Caki2 (cell line): ENCODE data around the gene MEIS1. TPM values are rescaled to one million over a fixed set of nuclear protein-coding genes. Genes with fewer than 3 reads are reported as not detected.

ENCODE experiments used
- DNase-seq: peaks from one replicate; pipeline ENCODE4 v3.0.0-alpha.2; 2015; ENCODE audit warnings: low read depth
- in situ Hi-C: cut with HindIII; loops from 2 replicates; pipeline ENCODE4 v1.10.0; 2016; ENCODE audit warnings: low sequenced_read_pairs, low pct_unique_long_range_greater_than_20kb, mixed read lengths
- total RNA-seq: library from RNA; depleted of rRNA; stranded (reverse); fragments of >200 nt; shearing (Covaris generic); gene quantifications from 2 replicates; pipeline ENCODE4 v1.2.3, GENCODE V29; 2014; ENCODE audit warnings: low replicate concordance

MEIS1 gene
- total RNA-seq, 1 experiment from 2014 or later, result 2.7 TPM

- no peak for DNase-seq
- in situ Hi-C loops, result no loop called here
These were observed 87.9 kb downstream of the MEIS1 start for GRCh38 chr2:66522611-66523376.

GRCh38 chr2:66523377-66523969 lies 88.5 kb downstream of the MEIS1 start:
- in situ Hi-C loops, result no loop called here
- DNase-seq, result no peak

- DNase-seq, result no peak
- in situ Hi-C loops, result no loop called here
These were observed 89.1 kb downstream of the MEIS1 start for GRCh38 chr2:66523990-66524389.

DNA sequence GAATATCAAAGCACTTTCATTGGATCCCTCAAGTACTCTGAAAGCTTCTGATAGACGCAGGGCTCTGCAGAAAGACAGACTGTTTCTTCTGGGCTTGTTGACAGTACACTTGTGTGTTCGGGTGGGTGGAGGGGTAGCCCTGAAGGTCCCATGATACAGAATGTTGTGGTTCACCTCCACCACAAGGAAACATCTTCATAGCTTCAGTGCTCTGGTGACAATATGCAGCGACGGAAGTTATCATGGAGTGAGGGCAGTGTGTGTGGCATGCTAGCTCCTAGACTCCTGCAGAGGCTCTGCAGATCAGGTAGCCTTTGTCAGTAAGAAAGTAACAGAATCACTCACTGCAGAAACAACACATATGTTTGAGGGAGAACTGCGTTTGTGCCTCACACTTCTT lies 90.7 kb downstream of the MEIS1 start:
- DNase-seq, result no peak
- in situ Hi-C loops, result no loop called here

DNA sequence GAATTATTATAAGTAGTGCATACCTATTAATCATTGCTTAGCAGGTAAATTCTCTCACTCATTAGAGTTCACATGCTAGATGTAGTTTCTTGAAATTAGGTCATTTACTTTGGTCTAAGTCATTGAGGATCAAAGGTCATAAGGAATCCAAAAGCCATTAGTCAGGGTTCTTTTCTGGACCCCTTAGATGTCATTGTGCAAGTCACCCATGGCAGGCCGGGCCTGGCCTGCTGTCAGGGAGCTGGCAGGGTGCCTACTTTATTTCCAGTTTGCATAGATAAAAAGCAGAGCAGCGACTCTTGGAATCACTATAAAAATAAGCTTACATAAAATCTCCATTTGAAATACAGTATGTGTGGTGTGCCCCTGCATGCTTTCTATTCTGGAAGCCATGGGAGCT lies 91.3 kb downstream of the MEIS1 start:
- DNase-seq, result peak; percentile 29
- in situ Hi-C loops, result no loop called here

- DNase-seq, result no peak
- in situ Hi-C loops, result no loop called here
These were observed 94.2 kb downstream of the MEIS1 start for GRCh38 chr2:66528974-66529724.

DNA sequence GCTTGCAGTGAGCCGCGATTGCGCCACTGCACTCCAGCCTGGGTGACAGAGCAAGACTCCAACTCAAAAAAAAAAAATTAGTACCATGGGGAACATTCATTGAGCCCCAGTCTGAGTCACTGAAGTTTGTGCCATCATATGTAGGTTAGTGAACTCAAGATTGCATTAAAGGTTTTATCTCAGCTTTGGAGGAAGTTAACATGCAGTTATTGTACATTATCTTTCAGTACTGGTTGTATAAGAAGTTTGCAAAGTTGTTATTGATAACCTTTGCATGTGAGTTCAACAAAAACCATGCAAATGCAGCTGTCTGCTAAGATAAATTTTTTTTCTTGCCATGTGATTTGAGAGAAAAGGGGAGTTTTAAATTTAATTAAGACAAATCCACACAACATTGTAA lies 95.7 kb downstream of the MEIS1 start:
- no peak for DNase-seq
- in situ Hi-C loops, result no loop called here

- in situ Hi-C loops, result no loop called here
These were observed 96.2 kb downstream of the MEIS1 start for GRCh38 chr2:66531155-66531554.

DNA sequence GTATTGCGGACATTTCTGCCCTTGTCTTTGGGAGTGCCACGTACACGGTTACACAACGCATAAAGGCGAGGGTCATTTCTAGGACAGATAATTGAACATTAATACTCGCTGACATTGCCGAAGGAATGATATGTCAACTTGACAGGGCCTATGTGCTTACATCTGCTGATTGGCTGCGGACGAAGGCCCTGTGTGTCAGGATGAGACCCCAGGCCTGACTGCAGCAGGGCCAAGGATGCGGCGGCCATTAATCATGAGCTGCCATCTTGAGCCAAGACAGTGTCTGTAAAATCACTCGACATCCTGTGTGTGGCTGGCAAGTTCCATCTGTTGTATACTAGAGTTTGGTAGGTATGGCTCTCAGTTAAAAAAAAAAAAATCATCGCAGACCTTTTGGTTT lies 96.6 kb downstream of the MEIS1 start:
- no peak for DNase-seq
- in situ Hi-C loops, result no loop called here

More at GRCh38 chr2:66531155-66531554, 96.2 kb downstream of the MEIS1 start:
- DNase-seq, result no peak

DNA sequence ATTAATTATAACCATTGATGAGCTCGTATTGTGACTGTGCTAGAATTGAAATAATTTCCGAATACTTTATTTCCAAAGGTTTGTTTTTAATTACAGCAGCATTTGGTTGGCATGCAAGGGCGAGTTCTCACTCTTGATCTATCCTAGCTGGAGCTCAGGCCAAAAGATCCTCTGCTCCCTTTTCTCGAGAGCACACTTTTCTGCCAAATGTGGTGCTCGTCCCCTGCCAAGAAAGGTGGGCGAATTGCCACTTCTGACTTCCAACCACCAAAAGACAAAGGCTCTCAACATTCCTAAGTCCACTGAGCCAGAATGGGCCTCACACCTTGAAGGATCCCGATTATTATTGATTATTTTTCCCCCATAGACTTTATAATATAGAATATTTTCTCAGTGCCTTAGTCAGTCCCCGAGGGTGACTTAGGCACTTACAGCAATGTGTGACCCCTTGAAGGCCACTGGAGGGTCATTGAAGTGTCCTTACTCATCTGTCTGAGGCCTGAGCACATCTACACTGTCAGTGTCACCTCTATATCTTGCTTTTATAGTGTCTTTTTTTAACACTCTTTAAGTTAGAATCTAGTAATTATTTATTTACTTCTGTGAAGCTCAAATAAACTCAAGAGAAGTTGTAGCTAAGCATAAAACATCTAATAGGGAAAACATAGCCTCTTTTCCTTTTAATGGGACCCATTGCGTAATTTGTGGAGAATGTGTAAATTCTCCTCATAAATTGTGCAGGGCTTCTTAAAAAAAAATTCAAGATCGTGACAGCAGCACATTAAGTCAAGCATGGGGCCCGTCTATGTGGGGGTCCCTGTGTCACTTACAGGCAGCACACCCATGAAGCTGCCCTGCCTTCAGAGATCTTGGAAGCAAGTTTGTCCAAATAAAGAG lies 98.3 kb downstream of the MEIS1 start:
- in situ Hi-C loops, result no loop called here
- DNase-seq, result no peak

- in situ Hi-C loops, result no loop called here
- peak; percentile 64 for DNase-seq
These were observed 99.5 kb downstream of the MEIS1 start for GRCh38 chr2:66534461-66534860.

DNA sequence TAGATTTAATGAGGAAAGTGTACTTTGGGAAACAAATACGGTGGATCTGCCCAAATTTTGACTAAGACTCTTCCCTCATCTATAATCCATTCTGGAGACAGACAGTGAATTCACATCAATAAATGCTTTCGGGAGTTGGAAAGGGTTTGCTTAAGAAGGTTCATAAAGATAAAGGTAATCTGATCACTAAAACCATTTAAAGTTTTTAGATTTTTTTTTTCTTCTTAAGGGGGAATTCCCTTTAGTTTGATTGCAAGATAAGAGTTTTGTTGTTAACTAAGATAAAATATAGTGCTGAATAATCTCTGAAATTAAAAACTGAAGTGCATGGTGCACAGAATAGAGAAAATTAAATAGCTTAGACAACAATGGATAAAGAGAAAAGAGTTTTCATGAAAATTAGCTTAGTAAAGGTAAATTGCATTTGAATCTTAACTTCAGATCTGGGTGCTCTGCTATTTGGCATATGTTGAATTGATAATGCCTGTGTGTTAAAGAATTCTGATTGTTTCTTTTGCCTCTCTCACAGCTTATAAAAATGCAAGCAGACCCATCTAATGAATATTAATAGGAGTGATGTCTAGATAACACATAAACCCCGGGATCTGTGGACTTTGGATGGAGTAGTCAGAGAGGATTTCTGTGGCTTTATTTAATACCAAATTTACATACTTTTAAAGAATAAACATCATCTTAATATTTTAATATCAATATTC lies 100.8 kb downstream of the MEIS1 start:
- in situ Hi-C loops, result no loop called here
- DNase-seq, result no peak

DNA sequence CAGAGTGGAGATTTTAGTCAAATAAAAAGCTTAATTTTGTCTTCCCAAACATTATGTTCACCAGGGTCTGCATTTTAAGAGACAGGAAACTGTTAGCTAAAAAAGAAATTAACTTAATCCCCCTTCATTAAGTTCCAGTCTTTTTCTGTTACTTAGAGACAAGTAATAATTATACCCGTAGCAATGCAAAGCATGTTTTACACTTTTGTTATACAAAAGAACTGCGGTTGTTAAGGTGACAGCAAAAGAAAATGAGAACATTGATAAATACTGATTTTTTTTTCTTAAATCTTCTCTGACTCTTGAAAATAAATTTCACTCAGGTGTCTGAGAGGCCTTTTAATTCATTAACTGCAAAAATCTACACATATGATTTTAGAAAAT lies 101.4 kb downstream of the MEIS1 start:
- DNase-seq, result no peak
- in situ Hi-C loops, result no loop called here

- DNase-seq, result no peak
- in situ Hi-C loops, result no loop called here
These were observed 102.1 kb downstream of the MEIS1 start for GRCh38 chr2:66536997-66537396.

- in situ Hi-C loops, result no loop called here
These were observed 103.4 kb downstream of the MEIS1 start for GRCh38 chr2:66538291-66538690.

GRCh38 chr2:66539452-66539851 lies 104.5 kb downstream of the MEIS1 start:
- in situ Hi-C loops, result no loop called here
- DNase-seq, result no peak

More at GRCh38 chr2:66538291-66538690, 103.4 kb downstream of the MEIS1 start:
- no peak for DNase-seq

DNA sequence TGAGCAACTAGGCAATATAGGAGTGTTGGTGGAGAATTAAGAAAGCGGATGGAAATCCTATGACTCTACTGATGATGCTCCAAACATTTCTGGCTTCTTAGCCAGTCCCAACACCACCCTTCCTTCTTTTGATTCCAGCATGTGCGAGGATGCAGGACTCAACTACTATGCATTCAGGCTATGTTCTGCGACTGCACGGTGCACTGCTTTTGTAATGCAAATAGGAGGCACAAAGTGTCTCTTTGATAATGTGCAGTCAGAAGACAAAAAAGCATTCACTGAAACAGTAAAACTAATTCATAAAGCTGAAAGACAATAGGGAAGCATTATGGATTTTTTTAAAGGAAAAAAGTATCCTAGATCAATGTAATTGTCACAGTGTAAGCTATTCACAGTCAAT lies 106.7 kb downstream of the MEIS1 start:
- no peak for DNase-seq
- in situ Hi-C loops, result no loop called here

DNA sequence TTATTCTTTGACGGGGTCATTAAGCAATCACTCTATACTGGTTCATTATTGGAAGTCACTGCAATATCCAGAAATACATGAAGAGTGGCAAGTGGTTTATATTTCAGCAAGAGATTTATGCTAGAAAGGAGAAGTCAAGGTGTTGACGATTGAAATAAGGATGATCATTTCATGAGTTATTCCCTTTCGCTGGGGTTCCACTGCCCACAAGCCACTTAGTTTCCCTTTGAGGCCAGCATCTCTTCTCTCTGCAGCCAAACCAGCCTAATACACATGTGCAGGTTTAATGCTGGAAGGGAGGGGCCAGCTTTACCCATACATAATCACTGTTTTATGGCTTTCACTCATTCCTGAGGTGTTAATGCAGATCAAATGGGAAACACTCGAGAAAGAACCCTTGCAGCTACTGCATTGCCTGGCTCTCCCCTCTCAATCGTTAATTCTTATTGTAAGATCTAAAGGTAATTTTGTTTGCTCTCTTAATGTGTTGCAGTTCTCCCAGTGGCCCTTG lies 108.4 kb downstream of the MEIS1 start:
- DNase-seq, result no peak
- in situ Hi-C loops, result no loop called here
